ENCODE measurements around the gene CD86. TPM values are rescaled to one million over a fixed set of nuclear protein-coding genes. Genes with fewer than 3 reads are reported as not detected.

Gene CD86
- total RNA-seq, 4 donors from 2014 or later: 0.49 to 4.2 (median 1.8) TPM

DNA sequence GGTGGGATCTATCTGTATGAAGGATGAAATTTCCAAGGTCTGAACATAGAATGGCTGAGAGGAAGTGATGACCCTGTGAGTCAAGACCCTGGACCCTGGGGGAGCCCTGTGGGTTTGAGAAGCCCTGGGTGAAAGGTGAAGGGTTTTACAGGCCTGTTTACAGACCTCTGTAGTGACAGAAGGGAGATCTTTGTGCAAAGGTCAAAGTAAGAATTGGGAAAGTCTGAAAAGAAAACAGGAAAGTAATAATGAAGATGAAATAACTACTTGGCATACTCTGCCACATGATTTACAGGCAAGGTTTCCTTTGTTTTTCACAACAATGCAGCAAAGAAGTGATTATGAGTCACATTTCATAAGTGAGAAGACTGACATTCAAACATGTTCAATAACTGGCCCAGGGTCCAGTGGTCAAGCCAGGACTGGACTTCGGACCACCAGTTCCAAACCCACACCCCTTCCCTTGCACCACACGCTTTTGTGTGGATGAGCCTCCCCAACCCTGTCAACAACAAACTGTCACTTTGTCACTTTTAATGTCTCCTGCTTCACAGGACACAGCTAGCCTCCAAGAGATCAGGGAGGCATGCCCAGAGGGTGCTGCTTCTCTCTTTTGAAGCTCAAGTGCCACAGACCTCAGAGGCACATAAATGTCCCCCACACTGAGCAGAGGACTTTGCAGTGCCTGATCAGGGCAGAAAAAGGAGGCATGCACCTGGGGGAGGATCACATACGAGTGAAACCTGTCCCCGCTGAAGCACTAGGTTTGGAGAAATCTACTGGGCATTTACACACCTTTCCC, 21.5 kb downstream of the CD86 start:
- intact Hi-C loops (cut with DNase I): no loop called here
- 63 to 72% methylated on average over 4 of the region's 4 CpGs for WGBS, 2 donors
- no peaks in the 10 kb centered on the region for H3K36me3 ChIP-seq
- no peaks in the 10 kb centered on the region for H3K4me1 ChIP-seq
- H3K9me3 ChIP-seq: no peaks in the 10 kb centered on the region
- H3K27ac ChIP-seq: no peak overlapping the region
- TF ChIP-seq, protein P1, sequence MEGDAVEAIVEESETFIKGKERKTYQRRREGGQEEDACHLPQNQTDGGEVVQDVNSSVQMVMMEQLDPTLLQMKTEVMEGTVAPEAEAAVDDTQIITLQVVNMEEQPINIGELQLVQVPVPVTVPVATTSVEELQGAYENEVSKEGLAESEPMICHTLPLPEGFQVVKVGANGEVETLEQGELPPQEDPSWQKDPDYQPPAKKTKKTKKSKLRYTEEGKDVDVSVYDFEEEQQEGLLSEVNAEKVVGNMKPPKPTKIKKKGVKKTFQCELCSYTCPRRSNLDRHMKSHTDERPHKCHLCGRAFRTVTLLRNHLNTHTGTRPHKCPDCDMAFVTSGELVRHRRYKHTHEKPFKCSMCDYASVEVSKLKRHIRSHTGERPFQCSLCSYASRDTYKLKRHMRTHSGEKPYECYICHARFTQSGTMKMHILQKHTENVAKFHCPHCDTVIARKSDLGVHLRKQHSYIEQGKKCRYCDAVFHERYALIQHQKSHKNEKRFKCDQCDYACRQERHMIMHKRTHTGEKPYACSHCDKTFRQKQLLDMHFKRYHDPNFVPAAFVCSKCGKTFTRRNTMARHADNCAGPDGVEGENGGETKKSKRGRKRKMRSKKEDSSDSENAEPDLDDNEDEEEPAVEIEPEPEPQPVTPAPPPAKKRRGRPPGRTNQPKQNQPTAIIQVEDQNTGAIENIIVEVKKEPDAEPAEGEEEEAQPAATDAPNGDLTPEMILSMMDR (IDR thresholded peaks at IDR 0.05): no peak
- no peak for TF ChIP-seq POLR2A (IDR thresholded peaks at IDR 0.05)
- H3K27me3 ChIP-seq: no peaks in the 10 kb centered on the region
- no peak for DNase-seq
- no peak overlapping the region for H3K4me3 ChIP-seq (replicated peaks in 1 of 3)

DNA sequence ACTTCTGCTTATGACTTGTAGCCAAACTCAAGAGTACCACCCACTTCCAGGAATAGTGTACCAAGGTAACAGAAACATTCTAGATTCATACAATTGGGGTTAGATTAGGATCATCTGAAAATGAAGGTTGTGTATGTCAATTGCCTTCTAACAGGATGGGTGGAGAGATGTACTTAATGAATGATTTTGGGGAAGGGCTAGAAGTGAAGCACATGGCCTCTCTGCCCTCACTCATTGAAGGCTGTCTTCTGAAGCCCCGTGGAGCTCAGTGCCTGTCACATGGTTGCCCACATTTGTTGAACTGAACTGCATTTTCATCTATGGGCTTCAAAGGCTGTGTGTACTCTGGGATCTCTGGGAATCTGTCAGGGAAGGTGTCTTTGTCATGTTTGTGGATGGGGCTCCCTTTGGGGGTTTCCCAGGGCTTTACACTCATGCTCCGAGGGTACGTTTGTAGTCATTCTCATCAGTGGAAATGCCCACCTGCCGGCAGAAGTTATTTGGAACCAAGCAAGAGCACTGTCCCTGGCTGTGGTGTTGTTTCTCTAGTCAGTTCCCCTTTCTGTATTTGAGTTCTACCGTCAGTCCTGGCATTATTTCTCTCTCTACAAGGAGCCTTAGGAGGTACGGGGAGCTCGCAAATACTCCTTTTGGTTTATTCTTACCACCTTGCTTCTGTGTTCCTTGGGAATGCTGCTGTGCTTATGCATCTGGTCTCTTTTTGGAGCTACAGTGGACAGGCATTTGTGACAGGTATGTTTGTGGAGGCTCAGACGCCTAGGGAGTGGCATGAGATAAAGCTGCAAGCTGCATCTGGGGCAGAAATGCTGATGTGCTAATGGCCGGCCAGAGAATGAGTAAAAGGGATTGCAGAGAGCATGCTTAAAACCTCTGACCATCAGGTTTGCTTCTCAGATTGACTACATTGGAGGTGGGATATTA, 22.4 kb downstream of the CD86 start:
- intact Hi-C loops (cut with DNase I): no loop called here
- Histone ChIP-seq H3K9me3 (no peaks in the 10 kb centered on the region), H3K27ac (no peak overlapping the region), H3K27me3 (no peaks in the 10 kb centered on the region), H3K4me1 (no peaks in the 10 kb centered on the region), H3K36me3 (no peaks in the 10 kb centered on the region), H3K4me3 (replicated peaks in 1 of 3) (no peak overlapping the region)
- 68 to 77% methylated on average over 9 of the region's 9 CpGs for WGBS, 2 donors
- no peak for DNase-seq
- TF ChIP-seq, protein P1 (IDR thresholded peaks at IDR 0.05): no peak

DNA sequence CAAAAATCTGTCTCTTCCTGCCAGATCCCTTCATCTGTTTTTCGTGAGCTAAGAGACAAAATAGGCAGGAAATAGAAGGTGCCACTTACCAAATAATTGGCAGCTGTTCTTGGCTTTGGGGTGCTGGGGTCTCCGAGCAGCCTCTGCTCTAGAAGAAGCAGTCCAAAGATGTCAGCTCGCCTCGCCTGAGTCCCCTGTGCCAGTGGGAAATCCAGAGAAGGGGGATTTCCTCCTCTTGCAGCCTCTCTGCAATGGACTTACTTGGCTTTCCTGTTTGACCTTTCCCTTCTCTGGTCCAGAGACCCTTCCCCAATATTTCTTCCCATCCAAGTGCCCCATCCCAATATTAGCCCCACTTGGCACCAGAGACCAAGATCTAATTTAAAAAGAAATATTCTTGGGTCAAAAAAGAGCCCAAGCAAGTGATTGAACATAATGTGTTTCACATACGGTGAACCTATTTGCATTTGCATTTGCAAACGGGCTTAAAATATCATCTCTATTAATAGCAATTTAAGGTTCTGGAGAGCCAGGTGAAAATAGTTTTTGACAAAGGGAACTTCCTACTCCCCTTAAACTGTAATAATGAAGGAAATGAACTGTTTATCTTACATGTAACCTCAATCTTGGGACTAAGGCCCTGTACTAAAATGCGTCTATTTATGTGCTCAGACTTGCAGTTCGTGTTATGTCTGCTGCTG, 23.2 kb downstream of the CD86 start:
- WGBS, 2 donors: 65 to 78% methylated on average over 8 of the region's 8 CpGs
- Histone ChIP-seq H3K4me3 (replicated peaks in 1 of 3) (no peak overlapping the region), H3K9me3 (no peaks in the 10 kb centered on the region), H3K4me1 (no peaks in the 10 kb centered on the region), H3K36me3 (no peaks in the 10 kb centered on the region), H3K27me3 (no peaks in the 10 kb centered on the region), H3K27ac (no peak overlapping the region)
- DNase-seq: no peak
- intact Hi-C loops (cut with DNase I): no loop called here
- TF ChIP-seq, protein P1 (IDR thresholded peaks at IDR 0.05): no peak
- TF ChIP-seq POLR2A (IDR thresholded peaks at IDR 0.05): no peak

DNA sequence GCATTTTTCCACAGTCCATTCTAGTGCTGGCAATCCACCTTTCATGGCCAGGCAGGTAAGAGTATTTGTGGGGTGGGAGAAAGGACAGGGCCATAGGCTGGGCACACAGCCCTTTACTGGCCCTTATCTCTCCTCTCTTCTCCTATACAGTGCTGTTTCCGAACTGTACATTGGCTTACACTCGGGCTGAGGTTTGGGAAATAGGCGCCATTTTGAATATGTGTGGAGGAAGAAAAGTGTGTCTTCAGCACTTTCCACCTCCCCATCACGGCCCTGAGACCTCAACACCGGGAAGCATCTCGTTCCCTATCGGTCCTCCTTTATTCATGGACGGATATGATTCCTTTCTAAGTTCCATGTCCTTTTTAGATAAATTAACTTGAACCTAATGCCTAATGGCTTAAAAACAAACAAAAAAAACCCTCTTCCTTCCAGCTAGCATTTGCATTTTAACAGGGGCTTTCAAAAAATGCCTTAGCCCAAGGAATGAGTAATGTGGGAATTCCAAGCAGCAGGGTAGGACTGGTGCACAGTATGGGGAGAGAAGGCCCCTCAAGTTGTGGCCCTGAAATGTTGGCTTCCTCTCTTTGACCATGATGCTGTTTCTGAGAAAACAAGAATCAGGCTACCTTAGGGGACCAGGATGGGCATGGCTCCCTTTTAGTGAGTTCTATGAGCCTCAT, 24.5 kb downstream of the CD86 start:
- intact Hi-C loops (cut with DNase I): no loop called here
- H3K27ac ChIP-seq: no peak overlapping the region
- no peak overlapping the region for H3K4me3 ChIP-seq (replicated peaks in 1 of 3)
- 97% methylated on average over 8 of the region's 8 CpGs for WGBS, 2 donors
- no peaks in the 10 kb centered on the region for H3K9me3 ChIP-seq
- TF ChIP-seq POLR2A (IDR thresholded peaks at IDR 0.05): no peak
- TF ChIP-seq, protein P1 (IDR thresholded peaks at IDR 0.05): no peak
- H3K27me3 ChIP-seq: no peaks in the 10 kb centered on the region
- no peaks in the 10 kb centered on the region for H3K4me1 ChIP-seq
- no peaks in the 10 kb centered on the region for H3K36me3 ChIP-seq
- no peak for DNase-seq

Data from thyroid gland (tissue), 4 donors.